HK-2 (cell line): ENCODE measurements around the gene DTNA.
"Not testable (repeated sequence)": the region's sequence is repeated elsewhere in the genome, so short reads cannot be mapped to it uniquely, and the experiment has no call there.

Source experiments
- DNase-seq: peaks from one replicate; pipeline ENCODE4 v3.0.0-alpha.2; 2018; ENCODE audit not compliant: unreplicated experiment

Gene DTNA

GRCh38 chr18:34904994-34905393 is 194.9 kb downstream of the DTNA start:
- no peak for DNase-seq

- not testable (repeated sequence) for DNase-seq
Measured at GRCh38 chr18:34906985-34907384, 196.9 kb downstream of the DTNA start.

- DNase-seq, result no peak
Measured at GRCh38 chr18:34909637-34910364, 199.7 kb downstream of the DTNA start.

- no peak for DNase-seq
Measured at GRCh38 chr18:34911081-34911480, 201.0 kb downstream of the DTNA start.

GRCh38 chr18:34911661-34912384 is 201.7 kb downstream of the DTNA start:
- DNase-seq, result no peak

- no peak for DNase-seq
Measured at GRCh38 chr18:34913837-34914661, 204.0 kb downstream of the DTNA start.

- DNase-seq, result no peak
Measured at GRCh38 chr18:34915046-34915445, 204.9 kb downstream of the DTNA start.

- not testable (repeated sequence) for DNase-seq
Measured at GRCh38 chr18:34916539-34916938, 206.4 kb downstream of the DTNA start.

GRCh38 chr18:34918856-34919255 is 208.8 kb downstream of the DTNA start:
- DNase-seq, result no peak

GRCh38 chr18:34921226-34921625 is 211.1 kb downstream of the DTNA start:
- DNase-seq, result no peak

GRCh38 chr18:34921811-34922385 is 211.8 kb downstream of the DTNA start:
- no peak for DNase-seq

GRCh38 chr18:34922594-34922993 is 212.5 kb downstream of the DTNA start:
- not testable (repeated sequence) for DNase-seq

- no peak for DNase-seq
Measured at GRCh38 chr18:34923911-34924310, 213.8 kb downstream of the DTNA start.

GRCh38 chr18:34926683-34927082 is 216.6 kb downstream of the DTNA start:
- no peak for DNase-seq

GRCh38 chr18:34928088-34928753 is 218.1 kb downstream of the DTNA start:
- DNase-seq, result no peak

- DNase-seq, result no peak
Measured at GRCh38 chr18:34928754-34929335, 218.7 kb downstream of the DTNA start.

- no peak for DNase-seq
Measured at GRCh38 chr18:34929336-34929780, 219.3 kb downstream of the DTNA start.

GRCh38 chr18:34932363-34932762 is 222.3 kb downstream of the DTNA start:
- DNase-seq, result no peak

- DNase-seq, result no peak
Measured at GRCh38 chr18:34932792-34933466, 222.8 kb downstream of the DTNA start.

GRCh38 chr18:34933909-34934661 is 224.0 kb downstream of the DTNA start:
- DNase-seq, result no peak
